Endothelial cell of umbilical vein (primary cell): ENCODE data around the gene SPINDOC.

Experiments used
- EZH2 ChIP-seq: IDR thresholded peaks from 2 replicates; pipeline ENCODE4 v1.6.1; 2012; ENCODE audit warnings: borderline replicate concordance, low read depth, mild to moderate bottlenecking, moderate library complexity, low read length, inconsistent platforms; ENCODE audit not compliant: severe bottlenecking
- FOS ChIP-seq: IDR thresholded peaks from 2 replicates; pipeline ENCODE4 v1.6.1; 2011; ENCODE audit warnings: mild to moderate bottlenecking, low read length, moderate library complexity, borderline replicate concordance; ENCODE audit not compliant: insufficient read depth
- GATA2 ChIP-seq: IDR thresholded peaks from 2 replicates; pipeline ENCODE4 v1.7.0; 2011; ENCODE audit warnings: low read depth, mild to moderate bottlenecking, moderate library complexity, mixed read lengths, low read length; ENCODE audit not compliant: insufficient read length, insufficient read depth
- JUN ChIP-seq: IDR thresholded peaks from 2 replicates; pipeline ENCODE4 v1.6.1; 2011; ENCODE audit warnings: borderline replicate concordance, low read depth; ENCODE audit not compliant: insufficient read length, insufficient read depth
- MYC ChIP-seq: IDR thresholded peaks from one replicate; pipeline ENCODE4 v1.6.1; 2011; ENCODE audit warnings: mild to moderate bottlenecking, low read depth, low read length
- POLR2A ChIP-seq: IDR thresholded peaks from 2 replicates; pipeline ENCODE4 v1.6.1; 2012; ENCODE audit warnings: low read depth, mild to moderate bottlenecking, control low read depth, low read length
- POLR2AphosphoS5 ChIP-seq: IDR thresholded peaks from 2 replicates; pipeline ENCODE4 v1.6.1; 2012; ENCODE audit warnings: low read depth, mild to moderate bottlenecking, control low read depth, low read length, moderate library complexity; ENCODE audit not compliant: insufficient read depth
- TF ChIP-seq, protein P1 (sequence below), 2 donors: IDR thresholded peaks; 1 replicate in 1 of 2; 2 replicates in 1 of 2; pipeline ENCODE4 v1.5.1; 2011; ENCODE audit warnings: low read length in 2 of 2, mild to moderate bottlenecking in 2 of 2, moderate library complexity in 2 of 2, control low read depth in 1 of 2, inconsistent platforms in 1 of 2, low read depth in 1 of 2; ENCODE audit not compliant: insufficient read depth in 1 of 2; ENCODE audit errors: extremely low read depth in 1 of 2
- TF ChIP-seq, protein P2 (sequence below): IDR thresholded peaks from 2 replicates; pipeline ENCODE4 v1.6.1; 2011; ENCODE audit not compliant: insufficient read depth, insufficient read length

DNA sequence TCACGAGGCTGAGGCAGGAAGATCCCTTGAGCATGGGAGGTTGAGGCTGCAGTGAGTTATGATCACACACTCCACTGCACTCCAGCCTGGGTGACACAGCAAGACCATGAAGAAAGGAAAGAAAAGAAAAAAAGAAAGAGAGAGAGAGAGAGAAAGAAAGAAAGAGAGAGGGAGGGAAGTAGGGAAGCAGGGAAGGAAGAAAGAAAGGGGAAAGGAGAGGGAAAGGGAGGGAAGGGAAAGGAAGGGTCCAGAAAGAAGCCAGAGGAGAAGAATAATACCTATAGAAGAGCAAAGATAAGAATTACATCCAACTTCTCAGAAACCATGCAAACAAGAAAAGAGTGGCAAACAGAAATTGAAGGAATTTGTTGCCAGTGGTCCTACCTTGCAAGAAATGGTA lies 27.4 kb upstream of the SPINDOC start:
- TF ChIP-seq POLR2A = no peak
- TF ChIP-seq, protein P1, sequence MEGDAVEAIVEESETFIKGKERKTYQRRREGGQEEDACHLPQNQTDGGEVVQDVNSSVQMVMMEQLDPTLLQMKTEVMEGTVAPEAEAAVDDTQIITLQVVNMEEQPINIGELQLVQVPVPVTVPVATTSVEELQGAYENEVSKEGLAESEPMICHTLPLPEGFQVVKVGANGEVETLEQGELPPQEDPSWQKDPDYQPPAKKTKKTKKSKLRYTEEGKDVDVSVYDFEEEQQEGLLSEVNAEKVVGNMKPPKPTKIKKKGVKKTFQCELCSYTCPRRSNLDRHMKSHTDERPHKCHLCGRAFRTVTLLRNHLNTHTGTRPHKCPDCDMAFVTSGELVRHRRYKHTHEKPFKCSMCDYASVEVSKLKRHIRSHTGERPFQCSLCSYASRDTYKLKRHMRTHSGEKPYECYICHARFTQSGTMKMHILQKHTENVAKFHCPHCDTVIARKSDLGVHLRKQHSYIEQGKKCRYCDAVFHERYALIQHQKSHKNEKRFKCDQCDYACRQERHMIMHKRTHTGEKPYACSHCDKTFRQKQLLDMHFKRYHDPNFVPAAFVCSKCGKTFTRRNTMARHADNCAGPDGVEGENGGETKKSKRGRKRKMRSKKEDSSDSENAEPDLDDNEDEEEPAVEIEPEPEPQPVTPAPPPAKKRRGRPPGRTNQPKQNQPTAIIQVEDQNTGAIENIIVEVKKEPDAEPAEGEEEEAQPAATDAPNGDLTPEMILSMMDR (IDR thresholded peaks at IDR 0.05; ENCODE audit: extremely low read depth in 1 of 2, insufficient read depth in 1 of 2, low read depth in 1 of 2, low read length in 2 of 2) = no peak
- no peak for TF ChIP-seq POLR2AphosphoS5
- no peak for TF ChIP-seq EZH2
- no peak for TF ChIP-seq MYC
- TF ChIP-seq, protein P2, sequence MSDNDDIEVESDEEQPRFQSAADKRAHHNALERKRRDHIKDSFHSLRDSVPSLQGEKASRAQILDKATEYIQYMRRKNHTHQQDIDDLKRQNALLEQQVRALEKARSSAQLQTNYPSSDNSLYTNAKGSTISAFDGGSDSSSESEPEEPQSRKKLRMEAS = no peak
- no peak for TF ChIP-seq GATA2
- no peak for TF ChIP-seq JUN
- TF ChIP-seq FOS = no peak
